ENCODE data around the gene PAX4. TPM values are rescaled to one million over a fixed set of nuclear protein-coding genes. Genes with fewer than 3 reads are reported as not detected.
A peak's percentile ranks its signal among the peaks of the same experiment; 100 is the strongest.

The PAX4 gene
- total RNA-seq, 1 experiment from 2014 or later, result not detected

GRCh38 chr7:127588019-127588696 is 29.8 kb downstream of the PAX4 start, which contains the start of gene ARF5:
Gene ARF5 (plus strand): TSS chr7:127588411. CDS start chr7:127588499, 88 bp downstream.
- peak within 1 kb of the TSS; percentile 94 for H3K4me2 ChIP-seq (ENCODE audit: low read length)
- POLR2A ChIA-PET, result interaction anchor here (1.4 kb wide), 1 partner anchor 621 kb away, joined by 3 read pairs; no protein-coding TSS in a partner anchor
- H3K36me3 ChIP-seq (ENCODE audit: control insufficient read depth in 1 of 2, insufficient read depth in 2 of 2, low read length in 2 of 2), result peaks cover 11 to 22% of the 10 kb centered on the region in 2 experiments; a peak in 3 of 4 replicates
- intact Hi-C loops (cut with micrococcal nuclease), result loop anchor here (5.0 kb wide), 2 partner anchors 64 to 196 kb away; partner anchors contain the start of genes SND1 and ZNF800
- DNase-seq (ENCODE audit: low read depth, low spot score) (peak; percentile 49), ATAC-seq (peak; percentile 74)
- peak within 1 kb of the TSS; percentile 76 to 87 for H3K4me3 ChIP-seq (replicated peaks in 1 of 2; ENCODE audit: low read depth in 1 of 2, low read length in 2 of 2)
- RAD21 ChIA-PET (ENCODE audit: low non-redundant PET in 1 of 2, low total read pairs in 2 of 2, uncharacterized antibody in 2 of 2, unreplicated experiment in 2 of 2), result no interaction called here
- H3K9me3 ChIP-seq (ENCODE audit: control insufficient read depth in 1 of 2, insufficient read depth in 1 of 2, low read depth in 1 of 2, low read length in 2 of 2), result no peaks in the 10 kb centered on the region
- H3K27me3 ChIP-seq (ENCODE audit: insufficient read depth, low read length), result no peaks in the 10 kb centered on the region
- peaks cover 36% of the 10 kb centered on the region for H3K79me2 ChIP-seq (ENCODE audit: insufficient read depth, low read length)
- H4K20me1 ChIP-seq (ENCODE audit: insufficient read depth), result no peaks in the 10 kb centered on the region
- H3K27ac ChIP-seq (ENCODE audit: low read depth, low read length), result peak within 1 kb of the TSS; percentile 83
- BruUV-seq (replicated peaks), result no TSS peak
- H3K9ac ChIP-seq (ENCODE audit: low read length), result peak within 1 kb of the TSS; percentile 89
- no peaks in the 10 kb centered on the region for H3K9me2 ChIP-seq (ENCODE audit: insufficient read depth)
- CTCF ChIA-PET, result interaction anchor here (1.0 to 2.3 kb wide), 4 partner anchors 9 to 621 kb away, joined by 3 to 14 read pairs (median 8); no protein-coding TSS in a partner anchor
- peaks cover 19 to 41% of the 10 kb centered on the region in 2 experiments; a peak in 3 of 4 replicates for H3K4me1 ChIP-seq (ENCODE audit: control insufficient read depth in 1 of 2, insufficient read depth in 2 of 2, low read length in 2 of 2)
- no peak within 1 kb of the TSS for H2AFZ ChIP-seq (ENCODE audit: low read depth, low read length, poor library complexity, severe bottlenecking)
- no peak for TF ChIP-seq MAX (IDR thresholded peaks at IDR 0.05)
- no peak for TF ChIP-seq CBX3 (IDR thresholded peaks at IDR 0.05; ENCODE audit: low read depth)
- no peak for TF ChIP-seq RAD21 (IDR thresholded peaks at IDR 0.05; ENCODE audit: low read depth)
- TF ChIP-seq POLR2AphosphoS5 (IDR thresholded peaks at IDR 0.05; ENCODE audit: low read depth, low read length), result peak; percentile 90
- peak; percentile 20 for TF ChIP-seq POLR2A (IDR thresholded peaks at IDR 0.05; ENCODE audit: borderline replicate concordance, extremely low read depth, insufficient read depth, insufficient read length)
- TF ChIP-seq ZBTB33 (IDR thresholded peaks at IDR 0.05; ENCODE audit: extremely low read depth, insufficient replicate concordance, low read length), result no peak
- no peak for TF ChIP-seq EZH2 (IDR thresholded peaks at IDR 0.05)
- TF ChIP-seq JUND (IDR thresholded peaks at IDR 0.05), result no peak
- no peak for TF ChIP-seq TCF7L2 (IDR thresholded peaks at IDR 0.05; ENCODE audit: borderline replicate concordance, extremely low read depth, insufficient read depth, insufficient read length)
- no peak for TF ChIP-seq CEBPB (IDR thresholded peaks at IDR 0.05; ENCODE audit: low read depth)
- no peak for TF ChIP-seq REST (IDR thresholded peaks at IDR 0.05; ENCODE audit: low read depth)
- no peak; the same call in 1 of the 2 replicates for TF ChIP-seq ZFX (IDR thresholded peaks at IDR 0.05)
- no peak for TF ChIP-seq SRF (IDR thresholded peaks at IDR 0.05; ENCODE audit: low read depth)
- TF ChIP-seq SP1 (IDR thresholded peaks at IDR 0.05; ENCODE audit: low read depth), result no peak
- no peak for TF ChIP-seq CTCF (IDR thresholded peaks at IDR 0.05 in 2 of 3, conservative IDR thresholded peaks at IDR 0.05 in 1 of 3; ENCODE audit: borderline replicate concordance in 1 of 3, insufficient read depth in 1 of 3, low read depth in 2 of 3, low read length in 2 of 3)

Data from HCT116 (cell line).